Measurements from ENCODE around the gene NTF3. TPM values are rescaled to one million over a fixed set of nuclear protein-coding genes. Genes with fewer than 3 reads are reported as not detected.

NTF3 gene
- total RNA-seq, 2 experiments from 2014 or later, result not detected

- intact Hi-C loops (cut with micrococcal nuclease), result no loop called here
- DNase-seq, result no peak
- Mint-ChIP-seq H3K4me1 (ENCODE audit: low read depth) (no peaks in the 10 kb centered on the region), H3K36me3 (no peaks in the 10 kb centered on the region), H3K27ac (no peak overlapping the region), H3K4me3 (no peak overlapping the region), H3K9me3 (no peaks in the 10 kb centered on the region), H3K27me3 (peaks cover 10% of the 10 kb centered on the region)
- ChIA-PET CTCF (no interaction called here), POLR2A (no interaction called here)
Observed at GRCh38 chr12:5473076-5473782, 41.3 kb downstream of the NTF3 start.

- intact Hi-C loops (cut with micrococcal nuclease), result no loop called here
- Mint-ChIP-seq H3K9me3 (no peaks in the 10 kb centered on the region), H3K4me3 (no peak overlapping the region), H3K27me3 (peaks cover 10% of the 10 kb centered on the region), H3K4me1 (ENCODE audit: low read depth) (no peaks in the 10 kb centered on the region), H3K27ac (no peak overlapping the region), H3K36me3 (no peaks in the 10 kb centered on the region)
- CTCF ChIA-PET, result no interaction called here
- DNase-seq, result no peak
- POLR2A ChIA-PET, result no interaction called here
Observed at GRCh38 chr12:5473783-5474116, 41.8 kb downstream of the NTF3 start.

GRCh38 chr12:5476356-5476755 is 44.4 kb downstream of the NTF3 start:
- intact Hi-C loops (cut with micrococcal nuclease), result no loop called here
- Mint-ChIP-seq H3K9me3 (no peaks in the 10 kb centered on the region), H3K36me3 (no peaks in the 10 kb centered on the region), H3K27ac (no peak overlapping the region), H3K4me1 (ENCODE audit: low read depth) (no peaks in the 10 kb centered on the region), H3K4me3 (no peak overlapping the region), H3K27me3 (peaks cover 8% of the 10 kb centered on the region)
- POLR2A ChIA-PET, result no interaction called here
- DNase-seq, result no peak
- CTCF ChIA-PET, result no interaction called here

- intact Hi-C loops (cut with micrococcal nuclease), result no loop called here
- H3K4me3 Mint-ChIP-seq, result no peak overlapping the region
- H3K27me3 Mint-ChIP-seq, result peaks cover 4% of the 10 kb centered on the region
- POLR2A ChIA-PET, result no interaction called here
- H3K27ac Mint-ChIP-seq, result no peak overlapping the region
- H3K4me1 Mint-ChIP-seq (ENCODE audit: low read depth), result no peaks in the 10 kb centered on the region
- H3K9me3 Mint-ChIP-seq, result no peaks in the 10 kb centered on the region
- H3K36me3 Mint-ChIP-seq, result no peaks in the 10 kb centered on the region
- CTCF ChIA-PET, result no interaction called here
- no peak for DNase-seq
Observed at GRCh38 chr12:5478081-5478706, 46.3 kb downstream of the NTF3 start.

GRCh38 chr12:5479761-5480160 is 47.9 kb downstream of the NTF3 start:
- no peak for DNase-seq
- intact Hi-C loops (cut with micrococcal nuclease), result no loop called here
- Mint-ChIP-seq H3K9me3 (no peaks in the 10 kb centered on the region), H3K4me3 (no peak overlapping the region), H3K4me1 (ENCODE audit: low read depth) (no peaks in the 10 kb centered on the region), H3K36me3 (no peaks in the 10 kb centered on the region), H3K27ac (no peak overlapping the region), H3K27me3 (peaks cover 4% of the 10 kb centered on the region)
- ChIA-PET POLR2A (no interaction called here), CTCF (no interaction called here)

- CTCF ChIA-PET, result no interaction called here
- intact Hi-C loops (cut with micrococcal nuclease), result no loop called here
- Mint-ChIP-seq H3K27me3 (peaks cover 2% of the 10 kb centered on the region), H3K36me3 (no peaks in the 10 kb centered on the region), H3K9me3 (no peaks in the 10 kb centered on the region), H3K27ac (no peak overlapping the region), H3K4me1 (ENCODE audit: low read depth) (no peaks in the 10 kb centered on the region), H3K4me3 (no peak overlapping the region)
- no peak for DNase-seq
- POLR2A ChIA-PET, result no interaction called here
Observed at GRCh38 chr12:5480218-5480937, 48.5 kb downstream of the NTF3 start.

GRCh38 chr12:5480938-5481303 is 49.0 kb downstream of the NTF3 start:
- H3K27me3 Mint-ChIP-seq, result peaks cover 2% of the 10 kb centered on the region
- H3K4me3 Mint-ChIP-seq, result no peak overlapping the region
- no peak overlapping the region for H3K27ac Mint-ChIP-seq
- H3K36me3 Mint-ChIP-seq, result no peaks in the 10 kb centered on the region
- ChIA-PET CTCF (no interaction called here), POLR2A (no interaction called here)
- H3K4me1 Mint-ChIP-seq (ENCODE audit: low read depth), result no peaks in the 10 kb centered on the region
- intact Hi-C loops (cut with micrococcal nuclease), result no loop called here
- DNase-seq, result no peak
- H3K9me3 Mint-ChIP-seq, result no peaks in the 10 kb centered on the region

- POLR2A ChIA-PET, result no interaction called here
- no peaks in the 10 kb centered on the region for H3K4me1 Mint-ChIP-seq (ENCODE audit: low read depth)
- H3K4me3 Mint-ChIP-seq, result no peak overlapping the region
- H3K36me3 Mint-ChIP-seq, result no peaks in the 10 kb centered on the region
- no peak overlapping the region for H3K27ac Mint-ChIP-seq
- H3K9me3 Mint-ChIP-seq, result no peaks in the 10 kb centered on the region
- CTCF ChIA-PET, result no interaction called here
- intact Hi-C loops (cut with micrococcal nuclease), result no loop called here
- no peaks in the 10 kb centered on the region for H3K27me3 Mint-ChIP-seq
- DNase-seq, result no peak
Observed at GRCh38 chr12:5481645-5482044, 49.7 kb downstream of the NTF3 start.

GRCh38 chr12:5484426-5484825 is 52.5 kb downstream of the NTF3 start:
- intact Hi-C loops (cut with micrococcal nuclease), result no loop called here
- Mint-ChIP-seq H3K27me3 (peaks cover 2% of the 10 kb centered on the region), H3K4me3 (no peak overlapping the region), H3K36me3 (no peaks in the 10 kb centered on the region), H3K9me3 (no peaks in the 10 kb centered on the region), H3K27ac (no peak overlapping the region), H3K4me1 (ENCODE audit: low read depth) (no peaks in the 10 kb centered on the region)
- ChIA-PET CTCF (no interaction called here), POLR2A (no interaction called here)
- DNase-seq, result no peak

- Mint-ChIP-seq H3K4me3 (no peak overlapping the region), H3K4me1 (ENCODE audit: low read depth) (no peaks in the 10 kb centered on the region)
Observed at GRCh38 chr12:5485454-5485853, 53.5 kb downstream of the NTF3 start.

GRCh38 chr12:5487076-5487475 is 55.2 kb downstream of the NTF3 start:
- CTCF ChIA-PET, result no interaction called here
- intact Hi-C loops (cut with micrococcal nuclease), result no loop called here

More at GRCh38 chr12:5485454-5485853, 53.5 kb downstream of the NTF3 start:
- Mint-ChIP-seq H3K9me3 (no peaks in the 10 kb centered on the region), H3K27me3 (peaks cover 2% of the 10 kb centered on the region), H3K36me3 (no peaks in the 10 kb centered on the region), H3K27ac (no peak overlapping the region)
- ChIA-PET CTCF (no interaction called here), POLR2A (no interaction called here)
- DNase-seq, result no peak
- intact Hi-C loops (cut with micrococcal nuclease), result no loop called here

GRCh38 chr12:5487948-5488625 is 56.2 kb downstream of the NTF3 start:
- ChIA-PET POLR2A (no interaction called here), CTCF (no interaction called here)
- no peaks in the 10 kb centered on the region for H3K9me3 Mint-ChIP-seq
- H3K36me3 Mint-ChIP-seq, result no peaks in the 10 kb centered on the region
- intact Hi-C loops (cut with micrococcal nuclease), result no loop called here
- DNase-seq, result no peak
- H3K4me3 Mint-ChIP-seq, result no peak overlapping the region
- no peak overlapping the region for H3K27ac Mint-ChIP-seq
- no peaks in the 10 kb centered on the region for H3K4me1 Mint-ChIP-seq (ENCODE audit: low read depth)
- H3K27me3 Mint-ChIP-seq, result peaks cover 2% of the 10 kb centered on the region

More at GRCh38 chr12:5487076-5487475, 55.2 kb downstream of the NTF3 start:
- no peak overlapping the region for H3K4me3 Mint-ChIP-seq
- no peak for DNase-seq
- H3K27me3 Mint-ChIP-seq, result peaks cover 2% of the 10 kb centered on the region
- no peaks in the 10 kb centered on the region for H3K9me3 Mint-ChIP-seq
- POLR2A ChIA-PET, result no interaction called here
- no peak overlapping the region for H3K27ac Mint-ChIP-seq
- H3K36me3 Mint-ChIP-seq, result no peaks in the 10 kb centered on the region
- no peaks in the 10 kb centered on the region for H3K4me1 Mint-ChIP-seq (ENCODE audit: low read depth)

- no peak overlapping the region for H3K27ac Mint-ChIP-seq
- CTCF ChIA-PET, result no interaction called here
- H3K4me3 Mint-ChIP-seq, result no peak overlapping the region
- no peaks in the 10 kb centered on the region for H3K4me1 Mint-ChIP-seq (ENCODE audit: low read depth)
- intact Hi-C loops (cut with micrococcal nuclease), result no loop called here
- H3K27me3 Mint-ChIP-seq, result peaks cover 2% of the 10 kb centered on the region
- no peaks in the 10 kb centered on the region for H3K9me3 Mint-ChIP-seq
- H3K36me3 Mint-ChIP-seq, result no peaks in the 10 kb centered on the region
- DNase-seq, result no peak
- POLR2A ChIA-PET, result no interaction called here
Observed at GRCh38 chr12:5488626-5488955, 56.7 kb downstream of the NTF3 start.
